T-helper 2 cell (primary cell): ENCODE data around the gene WDR62.
A peak's percentile ranks its signal among the peaks of the same experiment; 100 is the strongest.
"Not testable (repeated sequence)": the region's sequence is repeated elsewhere in the genome, so short reads cannot be mapped to it uniquely, and the experiment has no call there.

ENCODE experiments used
- DNase-seq, 5 experiments: peaks; one replicate each; pipeline versions ENCODE4 v3.0.0 to v3.0.0-alpha.2; 2012 to 2022

WDR62 gene

GRCh38 chr19:36113425-36113824 lies 58.7 kb downstream of the WDR62 start:
- DNase-seq = no peak

- DNase-seq = peak in 1 of 5 experiments; percentile 41
Measured at GRCh38 chr19:36113894-36114720, 59.4 kb downstream of the WDR62 start.

- peak; percentile 90 to 100 (median 99) for DNase-seq
Measured at GRCh38 chr19:36114721-36115452, 60.2 kb downstream of the WDR62 start, which contains the start of gene POLR2I. TSS of gene POLR2I (minus strand) at chr19:36114875. CDS start at chr19:36114856, 19 bp downstream.

- DNase-seq = peak in 4 of 5 experiments; percentile 55 to 93 (median 86)
Measured at GRCh38 chr19:36115453-36116343, 61.0 kb downstream of the WDR62 start, which contains the start of gene TBCB. TSS of gene TBCB (plus strand) at chr19:36115468. CDS start at chr19:36115561, 93 bp downstream.

- DNase-seq = no peak
Measured at GRCh38 chr19:36116344-36116637, 61.6 kb downstream of the WDR62 start.

GRCh38 chr19:36120092-36120983 lies 65.6 kb downstream of the WDR62 start:
- no peak for DNase-seq

GRCh38 chr19:36120984-36121358 lies 66.3 kb downstream of the WDR62 start:
- no peak for DNase-seq

GRCh38 chr19:36121486-36122124 lies 66.9 kb downstream of the WDR62 start:
- no peak for DNase-seq

GRCh38 chr19:36125557-36125956 lies 70.9 kb downstream of the WDR62 start:
- no peak for DNase-seq

- DNase-seq = no peak
Measured at GRCh38 chr19:36128392-36128736, 73.7 kb downstream of the WDR62 start.

- peak in 1 of 5 experiments; percentile 13 for DNase-seq
Measured at GRCh38 chr19:36131221-36131620, 76.5 kb downstream of the WDR62 start.

- DNase-seq = not testable (repeated sequence)
Measured at GRCh38 chr19:36134867-36135266, 80.2 kb downstream of the WDR62 start.

GRCh38 chr19:36136964-36137686 lies 82.4 kb downstream of the WDR62 start:
- peak in 1 of 5 experiments; percentile 14 for DNase-seq

GRCh38 chr19:36139120-36139472 lies 84.4 kb downstream of the WDR62 start:
- DNase-seq = no peak

GRCh38 chr19:36139473-36140303 lies 85.0 kb downstream of the WDR62 start, which contains the start of gene CAPNS1:
TSS of gene CAPNS1 (plus strand) at chr19:36140066. CDS start at chr19:36141012, 946 bp downstream.
- DNase-seq = peak; percentile 80 to 92 (median 85)

GRCh38 chr19:36140304-36141038 lies 85.8 kb downstream of the WDR62 start:
- peak in 2 of 5 experiments; percentile 21 to 49 for DNase-seq

- DNase-seq = peak; percentile 79 to 87 (median 85)
Measured at GRCh38 chr19:36141039-36141927, 86.6 kb downstream of the WDR62 start.

- no peak for DNase-seq
Measured at GRCh38 chr19:36142046-36142445, 87.3 kb downstream of the WDR62 start.
